Liver (tissue), 9 donors: ENCODE results near the gene YPEL5. TPM values are rescaled to one million over a fixed set of nuclear protein-coding genes. Genes with fewer than 3 reads are reported as not detected.

Experiments used
- DNase-seq: peaks from one replicate; pipeline ENCODE4 v3.0.0-alpha.2; 2017; ENCODE audit warnings: low spot score
- H3K27ac ChIP-seq, 2 donors: one replicate each; pipeline ENCODE4 v1.7.0; 2013; ENCODE audit warnings: inconsistent platforms in 2 of 2, low read length in 2 of 2, control low read depth in 1 of 2, low read depth in 1 of 2, mild to moderate bottlenecking in 1 of 2
- H3K27me3 ChIP-seq, 4 donors: one replicate each; pipeline versions ENCODE4 v1.6.1 to v1.7.0; 2013; ENCODE audit warnings: low read length in 3 of 4, inconsistent platforms in 1 of 4, mild to moderate bottlenecking in 1 of 4, moderate library complexity in 1 of 4; ENCODE audit not compliant: control insufficient read depth in 4 of 4, insufficient read depth in 4 of 4
- H3K36me3 ChIP-seq, 4 donors: one replicate each; pipeline versions ENCODE4 v1.6.1 to v1.7.0; 2013; ENCODE audit warnings: low read length in 3 of 4, mild to moderate bottlenecking in 3 of 4, low read depth in 1 of 4, moderate library complexity in 1 of 4; ENCODE audit not compliant: control insufficient read depth in 4 of 4, insufficient read depth in 3 of 4
- H3K4me1 ChIP-seq, 4 donors: one replicate each; pipeline versions ENCODE4 v1.6.1 to v1.7.0; 2013; ENCODE audit warnings: low read length in 3 of 4, mild to moderate bottlenecking in 3 of 4, moderate library complexity in 1 of 4; ENCODE audit not compliant: control insufficient read depth in 4 of 4, insufficient read depth in 4 of 4
- H3K4me3 ChIP-seq, 3 donors: one replicate each; pipeline versions ENCODE4 v1.6.1 to v1.7.0; 2013; ENCODE audit warnings: low read length in 3 of 3, control low read depth in 1 of 3, low read depth in 1 of 3, mild to moderate bottlenecking in 1 of 3
- H3K9ac ChIP-seq, 2 donors: one replicate each; pipeline ENCODE4 v1.7.0; 2013; ENCODE audit warnings: low read length in 2 of 2, mild to moderate bottlenecking in 2 of 2, moderate library complexity in 2 of 2, control low read depth in 1 of 2, low read depth in 1 of 2
- H3K9me3 ChIP-seq, 4 donors: one replicate each; pipeline versions ENCODE4 v1.6.1 to v1.7.0; 2013; ENCODE audit warnings: low read length in 3 of 4; ENCODE audit not compliant: control insufficient read depth in 4 of 4
- EGR1 ChIP-seq, 2 donors: IDR thresholded peaks; 2 replicates each; pipeline ENCODE4 v1.6.1; 2016 to 2018; ENCODE audit warnings: antibody characterized with exemption in 2 of 2, low read depth in 2 of 2
- FOXA1 ChIP-seq: IDR thresholded peaks from 2 replicates; pipeline ENCODE4 v1.6.1; 2016; ENCODE audit warnings: antibody characterized with exemption
- FOXA2 ChIP-seq: IDR thresholded peaks from 2 replicates; pipeline ENCODE4 v1.6.1; 2016; ENCODE audit warnings: antibody characterized with exemption
- GABPA ChIP-seq, 2 donors: IDR thresholded peaks in 1 of 2; conservative IDR thresholded peaks in 1 of 2; 2 replicates each; pipeline ENCODE4 v1.6.1; 2016; ENCODE audit warnings: antibody characterized with exemption in 2 of 2, mild to moderate bottlenecking in 1 of 2, moderate library complexity in 1 of 2
- HNF4A ChIP-seq, 2 donors: conservative IDR thresholded peaks; 2 replicates each; pipeline ENCODE4 v1.6.1; 2016; ENCODE audit warnings: antibody characterized with exemption in 2 of 2, mild to moderate bottlenecking in 2 of 2
- HNF4G ChIP-seq: IDR thresholded peaks from 2 replicates; pipeline ENCODE4 v1.6.1; 2016; ENCODE audit warnings: antibody characterized with exemption
- JUND ChIP-seq, 2 donors: IDR thresholded peaks; 2 replicates each; pipeline ENCODE4 v1.6.1; 2016; ENCODE audit warnings: antibody characterized with exemption in 2 of 2
- NR2F2 ChIP-seq: IDR thresholded peaks from 2 replicates; pipeline ENCODE4 v1.6.1; 2016; ENCODE audit warnings: antibody characterized with exemption
- RAD21 ChIP-seq, 2 donors: IDR thresholded peaks; 2 replicates each; pipeline ENCODE4 v1.6.1; 2016; ENCODE audit warnings: antibody characterized with exemption in 2 of 2, mild to moderate bottlenecking in 2 of 2
- RXRA ChIP-seq, 2 donors: IDR thresholded peaks; 2 replicates each; pipeline ENCODE4 v1.6.1; 2017 to 2018; ENCODE audit warnings: antibody characterized with exemption in 2 of 2, mild to moderate bottlenecking in 1 of 2
- SP1 ChIP-seq: IDR thresholded peaks from 2 replicates; pipeline ENCODE4 v1.6.1; 2018; ENCODE audit warnings: antibody characterized with exemption, mild to moderate bottlenecking
- TAF1 ChIP-seq: conservative IDR thresholded peaks from 2 replicates; pipeline ENCODE4 v1.6.1; 2016; ENCODE audit warnings: antibody characterized with exemption, mild to moderate bottlenecking
- YY1 ChIP-seq: IDR thresholded peaks from 2 replicates; pipeline ENCODE4 v1.6.1; 2016; ENCODE audit warnings: antibody characterized with exemption, mild to moderate bottlenecking
- WGBS: extraction: QIAGEN DNeasy Blood & Tissue Kit; methylation state at CpG from one replicate; pipeline ENCODE4 v1.1.7; 2013; 5-methylcytosine and 5-hydroxymethylcytosine counted together
- polyA plus RNA-seq, 2 donors: library from polyadenylated mRNA; stranded (reverse) in 1 of 2; unstranded in 1 of 2; fragments of 200-250 nt in 1 of 2; fragments of >200 nt in 1 of 2; fragmentation: Nextera tagmentation in 1 of 2; extraction: Ambion mirVana in 1 of 2; gene quantifications; one replicate each; pipeline versions ENCODE4 v1.2.1 to v1.2.3, GENCODE V29; 2013 to 2015
- total RNA-seq, 2 donors: library from RNA; depleted of rRNA; stranded (reverse); fragments of >200 nt; gene quantifications; one replicate each; pipeline ENCODE4 v1.2.3, GENCODE V29; 2014
- TF ChIP-seq, protein P1 (sequence below): fragments of 150-350 bp; IDR thresholded peaks from 2 replicates; pipeline ENCODE4 v1.5.1; 2017; ENCODE audit warnings: improper control_type of control experiment, low read depth, low read length; ENCODE audit not compliant: missing input control
- TF ChIP-seq, protein P2 (sequence below): IDR thresholded peaks from 2 replicates; pipeline ENCODE4 v1.6.1; 2016; ENCODE audit warnings: antibody characterized with exemption, mild to moderate bottlenecking
- TF ChIP-seq, protein P3 (sequence below): IDR thresholded peaks from 2 replicates; pipeline ENCODE4 v1.6.1; 2016; ENCODE audit warnings: antibody characterized with exemption
- TF ChIP-seq, protein P4 (sequence below): IDR thresholded peaks from 2 replicates; pipeline ENCODE4 v1.6.1; 2016; ENCODE audit warnings: antibody characterized with exemption
- TF ChIP-seq, protein P5 (sequence below): IDR thresholded peaks from 2 replicates; pipeline ENCODE4 v1.6.1; 2016; ENCODE audit warnings: antibody characterized with exemption
- donor health status: healthy.
- donor health status: healthy.
- donor health status: healthy.
- donor health status: healthy.
- donor health status: healthy.

The YPEL5 gene
- total and polyA plus RNA-seq, 4 donors = 20.4 to 62.8 (median 36.5) TPM

DNA sequence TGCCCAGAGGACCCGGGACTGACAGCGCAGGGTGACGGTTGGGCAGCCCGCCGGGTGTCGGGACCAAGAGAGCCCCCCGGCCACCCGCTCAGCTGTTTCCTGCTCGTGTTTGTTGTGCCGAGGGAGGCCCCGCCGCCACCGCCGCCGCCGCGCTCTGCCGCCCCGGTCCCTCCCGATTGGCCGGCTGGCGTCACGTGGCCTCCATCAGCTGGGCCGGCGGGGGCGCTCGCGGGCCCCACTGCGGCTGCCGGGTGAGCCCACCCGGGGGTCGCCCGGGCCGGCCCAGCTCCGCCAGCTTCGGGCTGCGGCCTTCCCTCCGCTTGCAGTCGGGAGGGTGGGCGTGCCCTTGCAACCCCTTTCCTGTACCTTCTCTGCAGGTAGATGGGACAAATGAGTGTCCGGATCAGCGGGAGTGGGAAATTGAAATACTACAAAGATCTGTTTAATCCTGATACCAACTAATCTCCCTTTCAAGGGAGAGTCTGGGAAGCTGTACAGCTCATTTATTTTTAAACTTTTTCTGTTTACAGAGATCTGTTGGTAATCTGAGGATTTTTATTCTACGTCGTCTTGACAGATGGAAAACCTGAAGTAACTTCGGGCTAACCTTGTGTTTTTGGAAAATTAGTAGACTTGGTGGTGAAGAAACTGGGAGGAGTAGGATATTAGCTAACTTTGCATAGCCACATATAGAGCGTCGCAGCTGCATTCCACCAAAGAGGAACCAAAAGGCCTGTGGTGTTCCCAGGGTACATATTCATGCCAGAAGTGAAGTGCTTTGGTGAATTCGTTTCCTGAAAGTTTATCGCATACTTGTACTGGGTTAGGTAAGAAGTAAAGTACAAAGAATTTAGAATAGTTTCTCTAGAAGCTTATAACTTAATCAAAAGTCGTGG, 1.2 kb downstream of the YPEL5 start:
- Histone ChIP-seq H3K27me3 (no peaks in the 10 kb centered on the region), H3K27ac (peak overlapping the region; percentile 88 to 93), H3K9ac (peak overlapping the region; percentile 4 to 14), H3K4me1 (peaks cover 6 to 30% (median 20%) of the 10 kb centered on the region in 4 donors), H3K4me3 (peak overlapping the region; percentile 61 to 80 (median 79)), H3K36me3 (peaks cover 0 to 6% (median 2%) of the 10 kb centered on the region in 4 donors), H3K9me3 (no peaks in the 10 kb centered on the region)
- TF ChIP-seq RXRA (IDR thresholded peaks at IDR 0.05) = no peak
- TF ChIP-seq EGR1 (IDR thresholded peaks at IDR 0.05; ENCODE audit: low read depth in 2 of 2) = no peak
- TF ChIP-seq RAD21 (IDR thresholded peaks at IDR 0.05) = no peak
- TF ChIP-seq, protein P1, sequence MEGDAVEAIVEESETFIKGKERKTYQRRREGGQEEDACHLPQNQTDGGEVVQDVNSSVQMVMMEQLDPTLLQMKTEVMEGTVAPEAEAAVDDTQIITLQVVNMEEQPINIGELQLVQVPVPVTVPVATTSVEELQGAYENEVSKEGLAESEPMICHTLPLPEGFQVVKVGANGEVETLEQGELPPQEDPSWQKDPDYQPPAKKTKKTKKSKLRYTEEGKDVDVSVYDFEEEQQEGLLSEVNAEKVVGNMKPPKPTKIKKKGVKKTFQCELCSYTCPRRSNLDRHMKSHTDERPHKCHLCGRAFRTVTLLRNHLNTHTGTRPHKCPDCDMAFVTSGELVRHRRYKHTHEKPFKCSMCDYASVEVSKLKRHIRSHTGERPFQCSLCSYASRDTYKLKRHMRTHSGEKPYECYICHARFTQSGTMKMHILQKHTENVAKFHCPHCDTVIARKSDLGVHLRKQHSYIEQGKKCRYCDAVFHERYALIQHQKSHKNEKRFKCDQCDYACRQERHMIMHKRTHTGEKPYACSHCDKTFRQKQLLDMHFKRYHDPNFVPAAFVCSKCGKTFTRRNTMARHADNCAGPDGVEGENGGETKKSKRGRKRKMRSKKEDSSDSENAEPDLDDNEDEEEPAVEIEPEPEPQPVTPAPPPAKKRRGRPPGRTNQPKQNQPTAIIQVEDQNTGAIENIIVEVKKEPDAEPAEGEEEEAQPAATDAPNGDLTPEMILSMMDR = peak; percentile 28
- DNase-seq = peak; percentile 91
- WGBS = 8% methylated on average over 50 of the region's 50 CpGs

DNA sequence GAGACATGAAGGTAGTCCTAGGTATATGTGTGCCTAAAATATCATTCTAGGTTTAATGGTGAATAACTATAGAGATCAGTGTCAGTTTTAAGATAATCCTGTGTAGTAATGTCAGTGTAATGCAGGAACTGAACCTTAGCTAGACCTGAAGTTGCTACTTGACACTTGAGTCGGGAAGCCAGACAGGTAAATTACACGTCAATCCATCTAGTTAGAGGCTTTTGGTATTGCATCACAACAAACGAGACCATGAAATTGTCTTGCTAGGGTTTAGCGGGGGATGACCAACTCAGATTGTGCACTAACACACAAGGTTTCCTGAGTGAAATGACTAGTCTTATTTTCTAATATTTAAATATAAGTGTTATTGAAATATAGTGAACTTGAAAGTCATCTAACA, 2.0 kb downstream of the YPEL5 start:
- no peak overlapping the region for H3K9ac ChIP-seq
- 49% methylated on average over 4 of the region's 4 CpGs for WGBS
- TF ChIP-seq HNF4G (no peak), TAF1 (no peak), FOXA2 (no peak), HNF4A (conservative IDR thresholded peaks at IDR 0.05) (no peak), YY1 (no peak), EGR1 (IDR thresholded peaks at IDR 0.05; ENCODE audit: low read depth in 2 of 2) (no peak), NR2F2 (no peak), RXRA (IDR thresholded peaks at IDR 0.05) (no peak), GABPA (IDR thresholded peaks at IDR 0.05 in 1 of 2, conservative IDR thresholded peaks at IDR 0.05 in 1 of 2) (no peak), RAD21 (IDR thresholded peaks at IDR 0.05) (no peak), SP1 (no peak), JUND (IDR thresholded peaks at IDR 0.05) (no peak), FOXA1 (no peak)
- TF ChIP-seq, protein P2, sequence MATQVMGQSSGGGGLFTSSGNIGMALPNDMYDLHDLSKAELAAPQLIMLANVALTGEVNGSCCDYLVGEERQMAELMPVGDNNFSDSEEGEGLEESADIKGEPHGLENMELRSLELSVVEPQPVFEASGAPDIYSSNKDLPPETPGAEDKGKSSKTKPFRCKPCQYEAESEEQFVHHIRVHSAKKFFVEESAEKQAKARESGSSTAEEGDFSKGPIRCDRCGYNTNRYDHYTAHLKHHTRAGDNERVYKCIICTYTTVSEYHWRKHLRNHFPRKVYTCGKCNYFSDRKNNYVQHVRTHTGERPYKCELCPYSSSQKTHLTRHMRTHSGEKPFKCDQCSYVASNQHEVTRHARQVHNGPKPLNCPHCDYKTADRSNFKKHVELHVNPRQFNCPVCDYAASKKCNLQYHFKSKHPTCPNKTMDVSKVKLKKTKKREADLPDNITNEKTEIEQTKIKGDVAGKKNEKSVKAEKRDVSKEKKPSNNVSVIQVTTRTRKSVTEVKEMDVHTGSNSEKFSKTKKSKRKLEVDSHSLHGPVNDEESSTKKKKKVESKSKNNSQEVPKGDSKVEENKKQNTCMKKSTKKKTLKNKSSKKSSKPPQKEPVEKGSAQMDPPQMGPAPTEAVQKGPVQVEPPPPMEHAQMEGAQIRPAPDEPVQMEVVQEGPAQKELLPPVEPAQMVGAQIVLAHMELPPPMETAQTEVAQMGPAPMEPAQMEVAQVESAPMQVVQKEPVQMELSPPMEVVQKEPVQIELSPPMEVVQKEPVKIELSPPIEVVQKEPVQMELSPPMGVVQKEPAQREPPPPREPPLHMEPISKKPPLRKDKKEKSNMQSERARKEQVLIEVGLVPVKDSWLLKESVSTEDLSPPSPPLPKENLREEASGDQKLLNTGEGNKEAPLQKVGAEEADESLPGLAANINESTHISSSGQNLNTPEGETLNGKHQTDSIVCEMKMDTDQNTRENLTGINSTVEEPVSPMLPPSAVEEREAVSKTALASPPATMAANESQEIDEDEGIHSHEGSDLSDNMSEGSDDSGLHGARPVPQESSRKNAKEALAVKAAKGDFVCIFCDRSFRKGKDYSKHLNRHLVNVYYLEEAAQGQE = no peak
- TF ChIP-seq, protein P3, sequence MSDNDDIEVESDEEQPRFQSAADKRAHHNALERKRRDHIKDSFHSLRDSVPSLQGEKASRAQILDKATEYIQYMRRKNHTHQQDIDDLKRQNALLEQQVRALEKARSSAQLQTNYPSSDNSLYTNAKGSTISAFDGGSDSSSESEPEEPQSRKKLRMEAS = no peak
- TF ChIP-seq, protein P4, sequence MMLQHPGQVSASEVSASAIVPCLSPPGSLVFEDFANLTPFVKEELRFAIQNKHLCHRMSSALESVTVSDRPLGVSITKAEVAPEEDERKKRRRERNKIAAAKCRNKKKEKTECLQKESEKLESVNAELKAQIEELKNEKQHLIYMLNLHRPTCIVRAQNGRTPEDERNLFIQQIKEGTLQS = no peak
- TF ChIP-seq, protein P5, sequence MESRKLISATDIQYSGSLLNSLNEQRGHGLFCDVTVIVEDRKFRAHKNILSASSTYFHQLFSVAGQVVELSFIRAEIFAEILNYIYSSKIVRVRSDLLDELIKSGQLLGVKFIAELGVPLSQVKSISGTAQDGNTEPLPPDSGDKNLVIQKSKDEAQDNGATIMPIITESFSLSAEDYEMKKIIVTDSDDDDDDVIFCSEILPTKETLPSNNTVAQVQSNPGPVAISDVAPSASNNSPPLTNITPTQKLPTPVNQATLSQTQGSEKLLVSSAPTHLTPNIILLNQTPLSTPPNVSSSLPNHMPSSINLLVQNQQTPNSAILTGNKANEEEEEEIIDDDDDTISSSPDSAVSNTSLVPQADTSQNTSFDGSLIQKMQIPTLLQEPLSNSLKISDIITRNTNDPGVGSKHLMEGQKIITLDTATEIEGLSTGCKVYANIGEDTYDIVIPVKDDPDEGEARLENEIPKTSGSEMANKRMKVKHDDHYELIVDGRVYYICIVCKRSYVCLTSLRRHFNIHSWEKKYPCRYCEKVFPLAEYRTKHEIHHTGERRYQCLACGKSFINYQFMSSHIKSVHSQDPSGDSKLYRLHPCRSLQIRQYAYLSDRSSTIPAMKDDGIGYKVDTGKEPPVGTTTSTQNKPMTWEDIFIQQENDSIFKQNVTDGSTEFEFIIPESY = no peak
- TF ChIP-seq, protein P1 = no peak

More for the DNA sequence above, 2.0 kb downstream of the YPEL5 start:
- no peak for DNase-seq
- Histone ChIP-seq H3K27ac (peak overlapping the region in 1 of 2 donors; percentile 19), H3K4me3 (no peak overlapping the region), H3K27me3 (no peaks in the 10 kb centered on the region), H3K4me1 (peaks cover 6 to 33% (median 20%) of the 10 kb centered on the region in 4 donors), H3K36me3 (peaks cover 0 to 12% (median 2%) of the 10 kb centered on the region in 4 donors), H3K9me3 (no peaks in the 10 kb centered on the region)
